Osteocyte (in vitro differentiated cells): ENCODE measurements around the gene EDNRA. TPM values are rescaled to one million over a fixed set of nuclear protein-coding genes. Genes with fewer than 3 reads are reported as not detected.

Experiments used
- DNase-seq: peaks from one replicate; pipeline ENCODE4 v3.0.0; 2021; ENCODE audit warnings: mixed read lengths; ENCODE audit not compliant: unreplicated experiment; ENCODE audit errors: extremely low spot score
- H3K27ac Mint-ChIP-seq: one replicate; pipeline ENCODE4 v1.8.0; 2021; ENCODE audit warnings: mild to moderate bottlenecking, mixed read lengths; ENCODE audit not compliant: unreplicated experiment
- H3K27me3 Mint-ChIP-seq: one replicate; pipeline ENCODE4 v1.8.0; 2021; ENCODE audit warnings: mixed read lengths; ENCODE audit not compliant: unreplicated experiment
- H3K36me3 Mint-ChIP-seq: one replicate; pipeline ENCODE4 v1.8.0; 2021; ENCODE audit warnings: mixed read lengths; ENCODE audit not compliant: unreplicated experiment
- H3K4me1 Mint-ChIP-seq: one replicate; pipeline ENCODE4 v1.8.0; 2021; ENCODE audit warnings: mixed read lengths; ENCODE audit not compliant: unreplicated experiment
- H3K4me3 Mint-ChIP-seq: one replicate; pipeline ENCODE4 v1.8.0; 2021; ENCODE audit warnings: mild to moderate bottlenecking, moderate library complexity, mixed read lengths; ENCODE audit not compliant: unreplicated experiment
- H3K9me3 Mint-ChIP-seq: one replicate; pipeline ENCODE4 v1.8.0; 2021; ENCODE audit warnings: mixed read lengths; ENCODE audit not compliant: unreplicated experiment
- CTCF ChIP-seq: fragments of 200-600 bp; sonication (generic); IDR thresholded peaks from 2 replicates; pipeline ENCODE4 v1.5.0; 2021; ENCODE audit warnings: antibody characterized with exemption, mild to moderate bottlenecking, moderate library complexity
- total RNA-seq: library from RNA; stranded (reverse); gene quantifications from 2 replicates; pipeline ENCODE4 v1.2.1, GENCODE V29; 2021

The EDNRA gene
- total RNA-seq, 1 donor from 2014 or later: 181 TPM

- Mint-ChIP-seq H3K4me3 (no peak overlapping the region), H3K4me1 (peaks cover 72% of the 10 kb centered on the region), H3K27ac (no peak overlapping the region), H3K9me3 (no peaks in the 10 kb centered on the region), H3K36me3 (peaks cover 59% of the 10 kb centered on the region), H3K27me3 (no peaks in the 10 kb centered on the region)
- no peak for TF ChIP-seq CTCF
- no peak for DNase-seq
Measured at GRCh38 chr4:147515220-147515936, 34.5 kb downstream of the EDNRA start.

GRCh38 chr4:147516133-147516532 is 35.2 kb downstream of the EDNRA start:
- no peaks in the 10 kb centered on the region for H3K9me3 Mint-ChIP-seq
- peaks cover 54% of the 10 kb centered on the region for H3K36me3 Mint-ChIP-seq
- H3K27me3 Mint-ChIP-seq: no peaks in the 10 kb centered on the region
- H3K4me3 Mint-ChIP-seq: no peak overlapping the region
- H3K27ac Mint-ChIP-seq: peak overlapping the region; percentile 19
- no peak for DNase-seq
- TF ChIP-seq CTCF: no peak
- H3K4me1 Mint-ChIP-seq: peaks cover 64% of the 10 kb centered on the region

GRCh38 chr4:147518086-147518485 is 37.2 kb downstream of the EDNRA start:
- peaks cover 45% of the 10 kb centered on the region for H3K4me1 Mint-ChIP-seq
- no peak overlapping the region for H3K4me3 Mint-ChIP-seq
- no peaks in the 10 kb centered on the region for H3K27me3 Mint-ChIP-seq
- no peaks in the 10 kb centered on the region for H3K9me3 Mint-ChIP-seq
- peaks cover 54% of the 10 kb centered on the region for H3K36me3 Mint-ChIP-seq
- TF ChIP-seq CTCF: no peak
- H3K27ac Mint-ChIP-seq: peak overlapping the region; percentile 77
- DNase-seq: no peak

GRCh38 chr4:147518846-147519767 is 38.2 kb downstream of the EDNRA start:
- Mint-ChIP-seq H3K4me1 (peaks cover 41% of the 10 kb centered on the region), H3K9me3 (no peaks in the 10 kb centered on the region), H3K36me3 (peaks cover 51% of the 10 kb centered on the region), H3K27ac (peak overlapping the region; percentile 77), H3K27me3 (no peaks in the 10 kb centered on the region), H3K4me3 (no peak overlapping the region)
- peak; percentile 75 for TF ChIP-seq CTCF
- no peak for DNase-seq

GRCh38 chr4:147524601-147525000 is 43.7 kb downstream of the EDNRA start:
- Mint-ChIP-seq H3K36me3 (peaks cover 63% of the 10 kb centered on the region), H3K4me1 (peaks cover 55% of the 10 kb centered on the region), H3K27me3 (no peaks in the 10 kb centered on the region), H3K27ac (peak overlapping the region; percentile 73), H3K9me3 (peaks cover 5% of the 10 kb centered on the region), H3K4me3 (no peak overlapping the region)
- no peak for TF ChIP-seq CTCF
- no peak for DNase-seq
